Activated B cell treated with CpG ODN at 0.5 μM for 24 hours (primary cell): ENCODE results near the gene COL6A2. TPM values are rescaled to one million over a fixed set of nuclear protein-coding genes. Genes with fewer than 3 reads are reported as not detected.

Experiments
- ATAC-seq: fragments of 200-7000 bp; cut with Tn5 transposase; one replicate; pipeline ENCODE4 v1.10.0; 2021; ENCODE audit warnings: low read depth, mild to moderate bottlenecking, moderate library complexity
- CTCF ChIA-PET: fragments of 350-600 bp; sonication (Branson Sonifier 250); formaldehyde crosslinking; loops from one replicate; lab custom pipeline; 2021; ENCODE audit warnings: antibody characterized with exemption; lab: Charles Lee
- POLR2A ChIA-PET: fragments of 350-600 bp; sonication (Branson Sonifier 250); formaldehyde crosslinking; loops from one replicate; lab custom pipeline; 2021; ENCODE audit warnings: antibody characterized with exemption; lab: Charles Lee
- DNase-seq: peaks from one replicate; pipeline ENCODE4 v3.0.0; 2022
- H3K27ac Mint-ChIP-seq: one replicate; pipeline ENCODE4 v1.8.0; 2020; ENCODE audit warnings: mixed read lengths
- H3K27me3 Mint-ChIP-seq: one replicate; pipeline ENCODE4 v1.8.0; 2021; ENCODE audit warnings: mixed read lengths
- H3K36me3 Mint-ChIP-seq: one replicate; pipeline ENCODE4 v1.8.0; 2021; ENCODE audit warnings: low read depth, mixed read lengths
- H3K4me1 Mint-ChIP-seq: one replicate; pipeline ENCODE4 v1.8.0; 2021; ENCODE audit warnings: mixed read lengths
- H3K4me3 Mint-ChIP-seq: one replicate; pipeline ENCODE4 v1.8.0; 2020; ENCODE audit warnings: mild to moderate bottlenecking, mixed read lengths
- H3K9me3 Mint-ChIP-seq: one replicate; pipeline ENCODE4 v1.8.0; 2020; ENCODE audit warnings: mixed read lengths
- CTCF ChIP-seq: fragments of 200-600 bp; IDR thresholded peaks from one replicate; pipeline ENCODE4 v1.8.0; 2022; ENCODE audit warnings: antibody characterized with exemption, mild to moderate bottlenecking
- intact Hi-C: fragments of 100-400 bp; cut with micrococcal nuclease; formaldehyde crosslinking; loops from one replicate; pipeline ENCODE4 v1.15.1; 2024
- total RNA-seq: library from RNA; stranded (reverse); gene quantifications from 2 replicates; pipeline ENCODE4 v1.2.3, GENCODE V29; 2022

COL6A2 gene
- total RNA-seq, 1 donor from 2014 or later = 0.40 TPM

- Mint-ChIP-seq H3K27me3 (no peaks in the 10 kb centered on the region), H3K27ac (no peak overlapping the region), H3K9me3 (no peaks in the 10 kb centered on the region), H3K4me1 (no peaks in the 10 kb centered on the region), H3K36me3 (no peaks in the 10 kb centered on the region), H3K4me3 (no peak overlapping the region)
- no peak for TF ChIP-seq CTCF
- CTCF ChIA-PET = no interaction called here
- POLR2A ChIA-PET = no interaction called here
- no peak for ATAC-seq
- intact Hi-C loops = no loop called here
- no peak for DNase-seq
These were observed 32.1 kb downstream of the COL6A2 start for GRCh38 chr21:46129846-46130651.

- no peak overlapping the region for H3K27ac Mint-ChIP-seq
These were observed 33.1 kb downstream of the COL6A2 start for GRCh38 chr21:46130831-46131587.

GRCh38 chr21:46131588-46131837 lies 33.6 kb downstream of the COL6A2 start:
- no peak overlapping the region for H3K4me3 Mint-ChIP-seq
- intact Hi-C loops = no loop called here
- no peak for ATAC-seq
- H3K27me3 Mint-ChIP-seq = no peaks in the 10 kb centered on the region
- no peak overlapping the region for H3K27ac Mint-ChIP-seq
- no peak for DNase-seq
- H3K9me3 Mint-ChIP-seq = no peaks in the 10 kb centered on the region
- ChIA-PET CTCF (no interaction called here), POLR2A (no interaction called here)
- no peaks in the 10 kb centered on the region for H3K4me1 Mint-ChIP-seq
- H3K36me3 Mint-ChIP-seq = no peaks in the 10 kb centered on the region
- no peak for TF ChIP-seq CTCF

More at GRCh38 chr21:46130831-46131587, 33.1 kb downstream of the COL6A2 start:
- no peak for TF ChIP-seq CTCF
- no peaks in the 10 kb centered on the region for H3K4me1 Mint-ChIP-seq
- ATAC-seq (no peak), DNase-seq (no peak)
- no peaks in the 10 kb centered on the region for H3K9me3 Mint-ChIP-seq
- intact Hi-C loops = no loop called here
- no peaks in the 10 kb centered on the region for H3K36me3 Mint-ChIP-seq
- ChIA-PET CTCF (no interaction called here), POLR2A (no interaction called here)
- no peak overlapping the region for H3K4me3 Mint-ChIP-seq
- no peaks in the 10 kb centered on the region for H3K27me3 Mint-ChIP-seq

- CTCF ChIA-PET = no interaction called here
- no peak overlapping the region for H3K27ac Mint-ChIP-seq
- ATAC-seq (no peak), DNase-seq (no peak)
- intact Hi-C loops = no loop called here
- POLR2A ChIA-PET = no interaction called here
- no peaks in the 10 kb centered on the region for H3K9me3 Mint-ChIP-seq
- TF ChIP-seq CTCF = no peak
- H3K4me1 Mint-ChIP-seq = no peaks in the 10 kb centered on the region
- no peak overlapping the region for H3K4me3 Mint-ChIP-seq
- no peaks in the 10 kb centered on the region for H3K27me3 Mint-ChIP-seq
- no peaks in the 10 kb centered on the region for H3K36me3 Mint-ChIP-seq
These were observed 34.1 kb downstream of the COL6A2 start for GRCh38 chr21:46131838-46132651.
